K562 (cell line): ENCODE data around the gene USP49. TPM values are rescaled to one million over a fixed set of nuclear protein-coding genes. Genes with fewer than 3 reads are reported as not detected.

Source experiments
- CBX8 ChIP-seq: fragments of 200-600 bp; sonication (generic); IDR thresholded peaks from 2 replicates; pipeline ENCODE4 v1.6.1; 2012; ENCODE audit warnings: borderline replicate concordance, mixed run types, low read depth, mild to moderate bottlenecking, moderate library complexity, mixed read lengths, low read length, control low read depth, inconsistent platforms; ENCODE audit not compliant: poor library complexity, severe bottlenecking; ENCODE audit errors: extremely low read depth
- CLOCK ChIP-seq: fragments of 250-450 bp; sonication (Bioruptor Pico); IDR thresholded peaks from 2 replicates; pipeline ENCODE4 v1.4.0; 2020; ENCODE audit warnings: mild to moderate bottlenecking, moderate library complexity, borderline replicate concordance
- EZH2 ChIP-seq: IDR thresholded peaks from 2 replicates; pipeline ENCODE4 v1.6.1; 2012; ENCODE audit warnings: low read depth, mild to moderate bottlenecking, inconsistent platforms, low read length, borderline replicate concordance
- RB1 ChIP-seq: fragments of 450-650 bp; IDR thresholded peaks from 2 replicates; pipeline ENCODE4 v1.6.1; 2017; ENCODE audit warnings: low read depth, mild to moderate bottlenecking
- RERE ChIP-seq: sonication (generic); formaldehyde crosslinking; IDR thresholded peaks from 2 replicates; pipeline ENCODE4 v1.8.0; 2023; ENCODE audit warnings: missing genetic modification reagents, mild to moderate bottlenecking, borderline replicate concordance
- ZFP30 ChIP-seq: fragments of 250-450 bp; sonication (Bioruptor Pico); IDR thresholded peaks from 2 replicates; pipeline ENCODE4 v1.8.0; 2022; ENCODE audit warnings: moderate library complexity, mild to moderate bottlenecking, inconsistent platforms, borderline replicate concordance
- polyA plus RNA-seq, 8 experiments: library from polyadenylated mRNA; depleted of rRNA in 4 of 8; stranded (reverse) in 5 of 8; unstranded in 3 of 8; fragments of >200 nt; fragmentation: Nextera tagmentation in 2 of 8; fragmentation: Illumina TruSeq in 1 of 8; extraction: Ambion mirVana in 2 of 8; extraction: Trizol in 1 of 8; gene quantifications; 2 replicates each; pipeline versions ENCODE4 v1.2.1 to v1.2.3, GENCODE V29; 2011 to 2014; ENCODE audit warnings: inconsistent platforms in 1 of 8, missing spikeins in 1 of 8
- total RNA-seq, 7 experiments: library from RNA; depleted of rRNA in 6 of 7; stranded (reverse); fragments of >200 nt in 6 of 7; fragmentation: Illumina TruSeq in 2 of 7; extraction: Trizol in 2 of 7; gene quantifications; 2 replicates each; pipeline versions ENCODE4 v1.2.1 to v1.2.3, GENCODE V29; 2011 to 2021; ENCODE audit warnings: low replicate concordance in 1 of 7
- TF ChIP-seq, protein P1 (sequence below): fragments of 250-450 bp; sonication (Bioruptor Pico); IDR thresholded peaks from 2 replicates; pipeline ENCODE4 v1.8.0; 2021; ENCODE audit warnings: moderate library complexity, mild to moderate bottlenecking, inconsistent platforms
- TF ChIP-seq, protein P2 (sequence below): fragments of 450-650 bp; formaldehyde crosslinking; IDR thresholded peaks from 2 replicates; pipeline ENCODE4 v1.4.0; 2020; ENCODE audit warnings: mild to moderate bottlenecking, mixed read lengths
- TF ChIP-seq, protein P3 (sequence below): fragments of 150-350 bp; IDR thresholded peaks from 2 replicates; pipeline ENCODE4 v1.6.1; 2014; ENCODE audit warnings: low read depth, mild to moderate bottlenecking, low read length, borderline replicate concordance

Gene USP49
- total and polyA plus RNA-seq, 9 of the 15 experiments (the other 6 are each of a cell fraction or from before 2014, with no cell fraction given): 1.0 to 9.9 (median 6.5) TPM

DNA sequence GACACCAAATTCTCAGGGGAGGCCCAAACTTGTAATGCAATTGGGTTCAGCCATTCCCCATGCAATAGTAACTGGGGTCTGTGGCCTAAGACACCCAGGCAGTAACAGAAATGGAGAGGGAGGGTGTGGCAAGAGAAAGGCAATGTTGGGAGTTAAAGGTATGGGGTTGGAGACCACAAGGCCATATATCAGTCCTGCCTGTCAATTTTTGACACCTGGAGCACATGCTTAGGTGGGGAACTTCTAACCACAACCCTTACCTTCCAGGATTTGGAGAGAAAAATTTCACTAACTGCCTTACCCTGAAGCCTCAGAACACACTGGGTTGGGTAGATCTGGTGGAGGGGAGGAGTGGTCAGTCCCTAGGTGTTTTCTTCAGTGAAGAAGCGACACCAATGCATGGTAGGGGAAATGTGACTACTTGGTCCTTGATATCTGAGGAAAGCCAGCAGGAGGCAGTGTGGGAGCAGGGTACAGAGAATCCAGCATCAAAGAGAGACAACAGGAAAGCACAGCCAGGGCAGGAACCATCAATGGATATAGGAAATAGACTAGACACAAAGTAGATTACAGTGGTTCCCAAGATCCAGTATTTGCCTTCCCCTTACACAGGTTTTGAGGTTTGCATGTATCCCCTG lies 6.8 kb upstream of the USP49 start (continued):
- TF ChIP-seq, protein P1, sequence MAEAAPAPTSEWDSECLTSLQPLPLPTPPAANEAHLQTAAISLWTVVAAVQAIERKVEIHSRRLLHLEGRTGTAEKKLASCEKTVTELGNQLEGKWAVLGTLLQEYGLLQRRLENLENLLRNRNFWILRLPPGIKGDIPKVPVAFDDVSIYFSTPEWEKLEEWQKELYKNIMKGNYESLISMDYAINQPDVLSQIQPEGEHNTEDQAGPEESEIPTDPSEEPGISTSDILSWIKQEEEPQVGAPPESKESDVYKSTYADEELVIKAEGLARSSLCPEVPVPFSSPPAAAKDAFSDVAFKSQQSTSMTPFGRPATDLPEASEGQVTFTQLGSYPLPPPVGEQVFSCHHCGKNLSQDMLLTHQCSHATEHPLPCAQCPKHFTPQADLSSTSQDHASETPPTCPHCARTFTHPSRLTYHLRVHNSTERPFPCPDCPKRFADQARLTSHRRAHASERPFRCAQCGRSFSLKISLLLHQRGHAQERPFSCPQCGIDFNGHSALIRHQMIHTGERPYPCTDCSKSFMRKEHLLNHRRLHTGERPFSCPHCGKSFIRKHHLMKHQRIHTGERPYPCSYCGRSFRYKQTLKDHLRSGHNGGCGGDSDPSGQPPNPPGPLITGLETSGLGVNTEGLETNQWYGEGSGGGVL (CRISPR knock-in tag): no peak
- TF ChIP-seq, protein P2, sequence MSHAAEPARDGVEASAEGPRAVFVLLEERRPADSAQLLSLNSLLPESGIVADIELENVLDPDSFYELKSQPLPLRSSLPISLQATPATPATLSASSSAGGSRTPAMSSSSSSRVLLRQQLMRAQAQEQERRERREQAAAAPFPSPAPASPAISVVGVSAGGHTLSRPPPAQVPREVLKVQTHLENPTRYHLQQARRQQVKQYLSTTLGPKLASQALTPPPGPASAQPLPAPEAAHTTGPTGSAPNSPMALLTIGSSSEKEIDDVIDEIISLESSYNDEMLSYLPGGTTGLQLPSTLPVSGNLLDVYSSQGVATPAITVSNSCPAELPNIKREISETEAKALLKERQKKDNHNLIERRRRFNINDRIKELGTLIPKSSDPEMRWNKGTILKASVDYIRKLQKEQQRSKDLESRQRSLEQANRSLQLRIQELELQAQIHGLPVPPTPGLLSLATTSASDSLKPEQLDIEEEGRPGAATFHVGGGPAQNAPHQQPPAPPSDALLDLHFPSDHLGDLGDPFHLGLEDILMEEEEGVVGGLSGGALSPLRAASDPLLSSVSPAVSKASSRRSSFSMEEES: no peak
- TF ChIP-seq, protein P3, sequence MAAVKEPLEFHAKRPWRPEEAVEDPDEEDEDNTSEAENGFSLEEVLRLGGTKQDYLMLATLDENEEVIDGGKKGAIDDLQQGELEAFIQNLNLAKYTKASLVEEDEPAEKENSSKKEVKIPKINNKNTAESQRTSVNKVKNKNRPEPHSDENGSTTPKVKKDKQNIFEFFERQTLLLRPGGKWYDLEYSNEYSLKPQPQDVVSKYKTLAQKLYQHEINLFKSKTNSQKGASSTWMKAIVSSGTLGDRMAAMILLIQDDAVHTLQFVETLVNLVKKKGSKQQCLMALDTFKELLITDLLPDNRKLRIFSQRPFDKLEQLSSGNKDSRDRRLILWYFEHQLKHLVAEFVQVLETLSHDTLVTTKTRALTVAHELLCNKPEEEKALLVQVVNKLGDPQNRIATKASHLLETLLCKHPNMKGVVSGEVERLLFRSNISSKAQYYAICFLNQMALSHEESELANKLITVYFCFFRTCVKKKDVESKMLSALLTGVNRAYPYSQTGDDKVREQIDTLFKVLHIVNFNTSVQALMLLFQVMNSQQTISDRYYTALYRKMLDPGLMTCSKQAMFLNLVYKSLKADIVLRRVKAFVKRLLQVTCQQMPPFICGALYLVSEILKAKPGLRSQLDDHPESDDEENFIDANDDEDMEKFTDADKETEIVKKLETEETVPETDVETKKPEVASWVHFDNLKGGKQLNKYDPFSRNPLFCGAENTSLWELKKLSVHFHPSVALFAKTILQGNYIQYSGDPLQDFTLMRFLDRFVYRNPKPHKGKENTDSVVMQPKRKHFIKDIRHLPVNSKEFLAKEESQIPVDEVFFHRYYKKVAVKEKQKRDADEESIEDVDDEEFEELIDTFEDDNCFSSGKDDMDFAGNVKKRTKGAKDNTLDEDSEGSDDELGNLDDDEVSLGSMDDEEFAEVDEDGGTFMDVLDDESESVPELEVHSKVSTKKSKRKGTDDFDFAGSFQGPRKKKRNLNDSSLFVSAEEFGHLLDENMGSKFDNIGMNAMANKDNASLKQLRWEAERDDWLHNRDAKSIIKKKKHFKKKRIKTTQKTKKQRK: no peak
- TF ChIP-seq EZH2 (no peak), ZFP30 (CRISPR knock-in tag) (no peak), CLOCK (CRISPR knock-in tag) (no peak), RB1 (0 out of 2 replicates have a peak, but pooled peaks have one; percentile 29), CBX8 (no peak), RERE (no peak)
